SK-N-SH (cell line): Measurements from ENCODE around the gene SMAD3. TPM values are rescaled to one million over a fixed set of nuclear protein-coding genes. Genes with fewer than 3 reads are reported as not detected.

Source experiments
- CTCF ChIA-PET: fragments of 300-600, 350-600 bp; formaldehyde crosslinking; extraction: SDS; loops from one replicate; lab custom pipeline; 2021; lab: Yijun Ruan, JAX
- POLR2A ChIA-PET: fragments of 350-600 bp; sonication (Branson Sonifier 250); formaldehyde crosslinking; extraction: SDS; loops from one replicate; lab custom pipeline; 2020; ENCODE audit warnings: antibody characterized with exemption, inconsistent platforms; lab: Yijun Ruan, JAX
- DNase-seq: peaks from one replicate; pipeline ENCODE4 v3.0.0; 2012
- H2AFZ ChIP-seq: fragments of 200-600 bp; sonication (generic); 2 replicates; pipeline ENCODE4 v1.8.1; 2016; ENCODE audit warnings: antibody characterized with exemption, mild to moderate bottlenecking, low read depth
- H3F3A ChIP-seq: fragments of 200-600 bp; sonication (generic); replicated peaks from 2 replicates; pipeline ENCODE3; 2016; ENCODE audit warnings: antibody characterized with exemption, mild to moderate bottlenecking; ENCODE audit not compliant: insufficient read depth
- H3K27ac ChIP-seq, 2 experiments: fragments of 200-500 bp in 1 of 2; fragments of 200-600 bp in 1 of 2; sonication (Bioruptor generic) in 1 of 2; sonication (generic), shearing (Covaris generic) in 1 of 2; 2 replicates each; pipeline versions ENCODE4 v1.5.1 to v1.6.1; 2014 to 2016; ENCODE audit warnings: low read depth in 2 of 2, inconsistent platforms in 1 of 2, low read length in 1 of 2, mild to moderate bottlenecking in 1 of 2, mixed read lengths in 1 of 2
- H3K27me3 ChIP-seq: fragments of 200-600 bp; sonication (generic), shearing (Covaris generic); 2 replicates; pipeline ENCODE4 v1.6.1; 2016; ENCODE audit warnings: mixed run types; ENCODE audit not compliant: insufficient read depth
- H3K36me3 ChIP-seq, 2 experiments: fragments of 200-500 bp in 1 of 2; fragments of 200-600 bp in 1 of 2; sonication (Bioruptor generic) in 1 of 2; sonication (generic) in 1 of 2; replicated peaks in 1 of 2; 2 replicates each; pipeline versions ENCODE3 to v1.5.1; 2014 to 2016; ENCODE audit warnings: low read length in 1 of 2, mild to moderate bottlenecking in 1 of 2; ENCODE audit not compliant: insufficient read depth in 2 of 2, control insufficient read depth in 1 of 2
- H3K4me1 ChIP-seq, 2 experiments: fragments of 200-500 bp in 1 of 2; fragments of 200-600 bp in 1 of 2; sonication (Bioruptor generic) in 1 of 2; sonication (generic), shearing (Covaris generic) in 1 of 2; 2 replicates each; pipeline versions ENCODE4 v1.5.1 to v1.6.1; 2014 to 2016; ENCODE audit warnings: low read depth in 1 of 2, low read length in 1 of 2, mixed run types in 1 of 2; ENCODE audit not compliant: insufficient read depth in 2 of 2, control insufficient read depth in 1 of 2
- H3K4me2 ChIP-seq: fragments of 200-600 bp; sonication (generic), shearing (Covaris generic); 2 replicates; pipeline ENCODE4 v1.6.1; 2017; ENCODE audit warnings: mixed run types
- H3K4me3 ChIP-seq, 2 experiments: fragments of 200-500 bp in 1 of 2; fragments of 200-600 bp in 1 of 2; sonication (Bioruptor generic) in 1 of 2; sonication (generic), shearing (Covaris generic) in 1 of 2; 2 replicates each; pipeline versions ENCODE4 v1.5.1 to v1.8.1; 2014 to 2016; ENCODE audit warnings: low read depth in 2 of 2, inconsistent platforms in 1 of 2, low read length in 1 of 2, mild to moderate bottlenecking in 1 of 2, mixed read lengths in 1 of 2, moderate library complexity in 1 of 2
- H3K79me2 ChIP-seq: fragments of 200-600 bp; sonication (generic); 2 replicates; pipeline ENCODE4 v1.8.1; 2017; ENCODE audit warnings: mild to moderate bottlenecking; ENCODE audit not compliant: insufficient read depth
- H3K9ac ChIP-seq: fragments of 200-600 bp; sonication (generic); 2 replicates; pipeline ENCODE4 v1.6.1; 2017; ENCODE audit warnings: mixed run types
- H3K9me2 ChIP-seq: fragments of 200-600 bp; sonication (generic); 2 replicates; pipeline ENCODE4 v1.6.1; 2017; ENCODE audit warnings: mixed run types
- H3K9me3 ChIP-seq: fragments of 200-600 bp; sonication (generic); 2 replicates; pipeline ENCODE4 v1.6.1; 2017; ENCODE audit warnings: mixed run types, mild to moderate bottlenecking, moderate library complexity
- H4K20me1 ChIP-seq: fragments of 200-600 bp; sonication (generic); 2 replicates; pipeline ENCODE4 v1.6.1; 2017; ENCODE audit warnings: mild to moderate bottlenecking, mixed run types; ENCODE audit not compliant: insufficient read depth
- CHD2 ChIP-seq: fragments of 150-350 bp; IDR thresholded peaks from 2 replicates; pipeline ENCODE4 v1.6.1; 2018; ENCODE audit warnings: low read length; ENCODE audit not compliant: partially characterized antibody
- FOSL2 ChIP-seq: IDR thresholded peaks from 2 replicates; pipeline ENCODE4 v1.4.0; 2012; ENCODE audit warnings: low read depth, mild to moderate bottlenecking, moderate library complexity, borderline replicate concordance
- GABPA ChIP-seq: IDR thresholded peaks from 2 replicates; pipeline ENCODE4 v1.4.0; 2012; ENCODE audit warnings: low read depth, mild to moderate bottlenecking
- MXI1 ChIP-seq: IDR thresholded peaks from 2 replicates; pipeline ENCODE4 v1.6.1; 2012; ENCODE audit warnings: mild to moderate bottlenecking, low read depth, low read length, improper control_type of control experiment
- POLR2AphosphoS5 ChIP-seq: IDR thresholded peaks from 2 replicates; pipeline ENCODE4 v1.6.1; 2012; ENCODE audit warnings: low read depth, low read length
- RCOR1 ChIP-seq: fragments of 150-350 bp; IDR thresholded peaks from 2 replicates; pipeline ENCODE4 v1.6.1; 2017; ENCODE audit warnings: antibody characterized with exemption, low read length
- RFX5 ChIP-seq: IDR thresholded peaks from 2 replicates; pipeline ENCODE4 v1.6.1; 2012; ENCODE audit warnings: mild to moderate bottlenecking, improper control_type of control experiment, low read length
- TAF1 ChIP-seq: IDR thresholded peaks from 2 replicates; pipeline ENCODE4 v1.6.1; 2012; ENCODE audit warnings: low read depth, mild to moderate bottlenecking, low read length, moderate library complexity, borderline replicate concordance
- TEAD4 ChIP-seq: IDR thresholded peaks from 2 replicates; pipeline ENCODE4 v1.4.0; 2012; ENCODE audit warnings: mild to moderate bottlenecking, borderline replicate concordance; ENCODE audit not compliant: insufficient read depth
- WGBS: methylation state at CpG from one replicate; pipeline ENCODE4 v1.1.6; 2017; ENCODE audit warnings: low lambda C conversion rate; 5-methylcytosine and 5-hydroxymethylcytosine counted together
- polyA plus RNA-seq, 3 experiments: library from polyadenylated mRNA; depleted of rRNA; stranded (reverse); fragments of >200 nt; gene quantifications; 2 replicates each; pipeline ENCODE4 v1.2.3, GENCODE V29; 2012
- TF ChIP-seq, protein P1 (sequence below): IDR thresholded peaks from 2 replicates; pipeline ENCODE4; 2012
- TF ChIP-seq, protein P2 (sequence below): fragments of 150-350 bp; IDR thresholded peaks from 2 replicates; pipeline ENCODE4 v1.6.1; 2016; ENCODE audit warnings: mild to moderate bottlenecking, low read depth, low read length
- TF ChIP-seq, protein P3 (sequence below): fragments of 150-350 bp; IDR thresholded peaks from 2 replicates; pipeline ENCODE4 v1.6.1; 2017; ENCODE audit warnings: antibody characterized with exemption, low read length, low read depth, borderline replicate concordance

SMAD3 gene
- polyA plus RNA-seq, 1 of the 3 experiments (the other 2 are of a cell fraction) = 19.5 TPM

DNA sequence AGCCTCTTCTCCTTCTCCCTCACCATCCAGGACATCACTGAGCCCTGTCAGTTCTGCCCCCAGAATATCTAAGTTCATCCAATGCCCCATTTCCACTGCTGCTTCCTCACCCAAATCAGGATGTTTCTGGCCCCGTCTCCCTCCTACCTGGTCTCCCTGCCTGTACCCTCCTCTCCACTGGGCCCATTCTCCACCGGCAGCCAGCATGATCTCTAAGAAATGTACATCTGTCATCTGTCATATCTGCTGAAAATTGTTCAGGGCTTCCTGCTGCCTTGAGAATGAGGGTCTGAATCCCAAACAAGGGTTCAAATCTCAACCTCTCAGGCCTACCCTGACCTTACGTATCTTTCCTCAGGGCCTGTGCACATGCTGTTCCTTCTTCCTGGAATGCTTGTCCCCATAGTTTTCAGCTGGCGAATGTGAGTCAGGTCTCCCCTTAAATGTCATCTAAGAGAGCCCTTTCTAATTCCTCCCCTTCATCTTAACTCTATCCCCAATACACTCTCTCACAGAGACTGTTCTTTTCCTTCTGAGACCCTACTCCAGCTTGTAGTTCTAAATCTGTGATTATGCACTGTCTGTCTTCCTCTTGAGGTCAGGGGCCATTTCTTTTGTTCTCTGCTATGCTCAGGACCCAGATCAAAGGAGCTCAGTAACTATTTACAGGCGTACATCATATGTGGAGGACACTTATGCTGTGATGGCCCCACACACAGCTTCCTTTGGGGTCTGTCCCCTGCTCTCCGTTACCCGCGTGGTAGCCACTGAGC, 40.8 kb downstream of the SMAD3 start (continued):
- TF ChIP-seq MXI1 (no peak), POLR2AphosphoS5 (no peak), RCOR1 (no peak)
- TF ChIP-seq, all 33 proteins: peak for 0

DNA sequence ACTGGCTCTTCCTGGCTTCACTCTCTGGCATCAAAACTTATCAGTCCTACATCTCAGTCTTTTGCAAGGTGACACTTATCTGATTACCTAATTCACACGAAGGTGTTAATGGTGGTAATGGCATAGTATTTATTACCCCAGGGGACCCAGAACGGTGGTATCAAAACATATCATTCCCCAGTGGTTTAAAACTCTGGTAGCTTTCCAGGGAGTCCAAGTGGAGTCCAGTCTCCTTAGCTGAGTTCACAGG, 41.3 kb downstream of the SMAD3 start:
- peak overlapping the region; percentile 71 for H3K9ac ChIP-seq
- peaks cover 31 to 49% of the 10 kb centered on the region in 2 experiments for H3K4me1 ChIP-seq
- H3F3A ChIP-seq = peaks cover 31% of the 10 kb centered on the region
- peaks cover 0 to 12% of the 10 kb centered on the region in 2 experiments for H3K36me3 ChIP-seq
- no peak overlapping the region for H2AFZ ChIP-seq
- peaks cover 5% of the 10 kb centered on the region; the same call in 1 of the 2 replicates for H3K9me3 ChIP-seq
- H3K27ac ChIP-seq = peak overlapping the region; percentile 67 to 98; a peak in 3 of 4 replicates
- no peaks in the 10 kb centered on the region for H4K20me1 ChIP-seq
- H3K4me2 ChIP-seq = peak overlapping the region; percentile 61
- WGBS = 7% methylated on average over 2 of the region's 2 CpGs
- peaks cover 84% of the 10 kb centered on the region for H3K79me2 ChIP-seq
- CTCF ChIA-PET = interaction anchor here (1.3 kb wide), 1 partner anchor 160 kb away, joined by 6 read pairs; no protein-coding TSS in a partner anchor
- DNase-seq = no peak
- POLR2A ChIA-PET = no interaction called here
- H3K9me2 ChIP-seq = no peaks in the 10 kb centered on the region
- TF ChIP-seq FOSL2 (no peak), CHD2 (no peak), RFX5 (no peak), TAF1 (no peak), MXI1 (no peak), POLR2AphosphoS5 (no peak), TEAD4 (no peak), GABPA (no peak)
- TF ChIP-seq, protein P1, sequence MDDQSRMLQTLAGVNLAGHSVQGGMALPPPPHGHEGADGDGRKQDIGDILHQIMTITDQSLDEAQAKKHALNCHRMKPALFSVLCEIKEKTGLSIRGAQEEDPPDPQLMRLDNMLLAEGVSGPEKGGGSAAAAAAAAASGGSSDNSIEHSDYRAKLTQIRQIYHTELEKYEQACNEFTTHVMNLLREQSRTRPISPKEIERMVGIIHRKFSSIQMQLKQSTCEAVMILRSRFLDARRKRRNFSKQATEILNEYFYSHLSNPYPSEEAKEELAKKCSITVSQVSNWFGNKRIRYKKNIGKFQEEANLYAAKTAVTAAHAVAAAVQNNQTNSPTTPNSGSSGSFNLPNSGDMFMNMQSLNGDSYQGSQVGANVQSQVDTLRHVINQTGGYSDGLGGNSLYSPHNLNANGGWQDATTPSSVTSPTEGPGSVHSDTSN = no peak
- TF ChIP-seq, protein P2, sequence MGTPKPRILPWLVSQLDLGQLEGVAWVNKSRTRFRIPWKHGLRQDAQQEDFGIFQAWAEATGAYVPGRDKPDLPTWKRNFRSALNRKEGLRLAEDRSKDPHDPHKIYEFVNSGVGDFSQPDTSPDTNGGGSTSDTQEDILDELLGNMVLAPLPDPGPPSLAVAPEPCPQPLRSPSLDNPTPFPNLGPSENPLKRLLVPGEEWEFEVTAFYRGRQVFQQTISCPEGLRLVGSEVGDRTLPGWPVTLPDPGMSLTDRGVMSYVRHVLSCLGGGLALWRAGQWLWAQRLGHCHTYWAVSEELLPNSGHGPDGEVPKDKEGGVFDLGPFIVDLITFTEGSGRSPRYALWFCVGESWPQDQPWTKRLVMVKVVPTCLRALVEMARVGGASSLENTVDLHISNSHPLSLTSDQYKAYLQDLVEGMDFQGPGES = no peak
- TF ChIP-seq, protein P3, sequence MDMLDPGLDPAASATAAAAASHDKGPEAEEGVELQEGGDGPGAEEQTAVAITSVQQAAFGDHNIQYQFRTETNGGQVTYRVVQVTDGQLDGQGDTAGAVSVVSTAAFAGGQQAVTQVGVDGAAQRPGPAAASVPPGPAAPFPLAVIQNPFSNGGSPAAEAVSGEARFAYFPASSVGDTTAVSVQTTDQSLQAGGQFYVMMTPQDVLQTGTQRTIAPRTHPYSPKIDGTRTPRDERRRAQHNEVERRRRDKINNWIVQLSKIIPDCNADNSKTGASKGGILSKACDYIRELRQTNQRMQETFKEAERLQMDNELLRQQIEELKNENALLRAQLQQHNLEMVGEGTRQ = no peak
- TF ChIP-seq, all 33 proteins: peak for 0
- H3K4me3 ChIP-seq = 0 out of 4 replicates have a peak overlapping the region, but pooled peaks of 1 of the 2 experiments have one; percentile 16
- no peaks in the 10 kb centered on the region for H3K27me3 ChIP-seq
